Lower leg skin (tissue), 4 donors: ENCODE results near the gene SMC6. TPM values are rescaled to one million over a fixed set of nuclear protein-coding genes. Genes with fewer than 3 reads are reported as not detected.

Experiments
- DNase-seq, 2 donors: peaks; one replicate each; pipeline ENCODE4 v3.0.0-alpha.2; 2019; ENCODE audit warnings: low spot score in 2 of 2
- H3K4me3 ChIP-seq: fragments of 200-600 bp; sonication (generic); 2 replicates; pipeline ENCODE4 v1.5.1; 2017; ENCODE audit warnings: mild to moderate bottlenecking, low read depth; ENCODE audit not compliant: poor library complexity, severe bottlenecking
- POLR2A ChIP-seq, 2 donors: fragments of 450-650 bp; IDR thresholded peaks; one replicate each; pipeline ENCODE4 v1.6.1; 2016 to 2017; ENCODE audit warnings: antibody characterized with exemption in 2 of 2, mild to moderate bottlenecking in 1 of 2, moderate library complexity in 1 of 2
- WGBS, 2 donors: methylation state at CpG; one replicate each; pipeline ENCODE4 v1.1.5; 2018; 5-methylcytosine and 5-hydroxymethylcytosine counted together
- intact Hi-C: fragments of 100-400 bp; cut with DNase I; formaldehyde crosslinking; loops from one replicate; pipeline ENCODE4 v1.15.0; 2023; ENCODE audit warnings: low total_unique reads
- total RNA-seq, 4 donors: library from RNA; depleted of rRNA; stranded (reverse); fragments of >200 nt; gene quantifications; one replicate each; pipeline ENCODE4 v1.1.0, GENCODE V29; 2016
- TF ChIP-seq, protein P1 (sequence below), 3 donors: fragments of 450-650 bp; IDR thresholded peaks; one replicate each; pipeline ENCODE4 v1.5.1; 2016; ENCODE audit warnings: antibody characterized with exemption in 3 of 3, mild to moderate bottlenecking in 3 of 3, moderate library complexity in 2 of 3

Gene SMC6
- total RNA-seq, 4 donors from 2014 or later: 14.2 to 17.9 (median 15.4) TPM

DNA sequence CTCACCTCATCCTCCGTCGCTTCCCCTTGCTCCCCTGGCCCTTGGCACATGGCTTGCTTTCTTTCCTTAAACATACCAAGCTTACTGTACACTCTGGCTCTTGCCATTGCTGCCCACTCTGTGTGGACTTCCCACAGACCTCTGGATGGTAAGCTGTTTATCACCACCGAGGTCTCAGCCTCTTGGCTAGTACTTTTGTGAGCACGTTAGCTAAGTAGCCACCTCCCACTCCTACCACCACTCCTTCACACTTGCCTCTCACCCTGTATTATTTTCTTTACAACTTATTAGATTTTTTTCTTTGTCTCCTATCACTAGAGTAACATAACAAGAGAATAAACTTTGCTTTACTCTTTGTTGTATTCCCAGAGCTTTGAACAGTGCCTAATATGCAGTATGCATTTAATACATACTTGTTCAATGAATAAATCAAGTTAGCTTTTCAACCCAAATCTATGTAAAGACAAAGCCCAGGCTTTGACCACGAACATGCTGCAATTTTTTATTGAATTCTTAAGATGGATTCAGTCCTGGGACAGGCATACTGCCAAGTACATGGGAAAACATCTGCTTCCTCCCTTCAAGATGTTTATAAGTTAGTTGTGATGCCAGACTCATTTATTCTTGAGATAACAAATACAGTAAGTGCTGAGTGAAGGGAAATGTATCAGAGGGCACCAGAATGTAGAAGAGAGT, 37.7 kb upstream of the SMC6 start:
- DNase-seq: no peak
- 52 to 58% methylated on average over 5 of the region's 5 CpGs for WGBS, 2 donors

DNA sequence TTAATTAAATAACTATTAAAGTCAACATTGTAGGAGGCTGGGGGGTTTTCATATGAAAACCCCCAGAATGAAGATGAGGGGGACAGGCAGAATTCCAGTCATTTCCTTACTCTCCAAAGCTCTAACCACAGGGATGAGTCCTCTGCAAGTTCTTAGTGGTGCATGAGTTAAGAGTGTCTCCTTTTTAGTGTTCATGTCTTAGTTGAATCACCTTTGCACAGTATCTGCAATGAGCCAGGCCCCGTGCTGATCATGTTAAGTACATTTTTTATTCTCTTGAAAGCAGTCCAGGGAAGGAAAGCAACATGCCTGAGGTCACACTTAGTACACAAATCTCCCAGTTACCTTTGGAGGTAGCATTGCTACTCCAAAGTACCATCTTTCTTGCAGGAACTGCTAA, 36.9 kb upstream of the SMC6 start:
- no peak overlapping the region for H3K4me3 ChIP-seq
- TF ChIP-seq, protein P1, sequence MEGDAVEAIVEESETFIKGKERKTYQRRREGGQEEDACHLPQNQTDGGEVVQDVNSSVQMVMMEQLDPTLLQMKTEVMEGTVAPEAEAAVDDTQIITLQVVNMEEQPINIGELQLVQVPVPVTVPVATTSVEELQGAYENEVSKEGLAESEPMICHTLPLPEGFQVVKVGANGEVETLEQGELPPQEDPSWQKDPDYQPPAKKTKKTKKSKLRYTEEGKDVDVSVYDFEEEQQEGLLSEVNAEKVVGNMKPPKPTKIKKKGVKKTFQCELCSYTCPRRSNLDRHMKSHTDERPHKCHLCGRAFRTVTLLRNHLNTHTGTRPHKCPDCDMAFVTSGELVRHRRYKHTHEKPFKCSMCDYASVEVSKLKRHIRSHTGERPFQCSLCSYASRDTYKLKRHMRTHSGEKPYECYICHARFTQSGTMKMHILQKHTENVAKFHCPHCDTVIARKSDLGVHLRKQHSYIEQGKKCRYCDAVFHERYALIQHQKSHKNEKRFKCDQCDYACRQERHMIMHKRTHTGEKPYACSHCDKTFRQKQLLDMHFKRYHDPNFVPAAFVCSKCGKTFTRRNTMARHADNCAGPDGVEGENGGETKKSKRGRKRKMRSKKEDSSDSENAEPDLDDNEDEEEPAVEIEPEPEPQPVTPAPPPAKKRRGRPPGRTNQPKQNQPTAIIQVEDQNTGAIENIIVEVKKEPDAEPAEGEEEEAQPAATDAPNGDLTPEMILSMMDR (IDR thresholded peaks at IDR 0.05): no peak
- no peak for TF ChIP-seq POLR2A (IDR thresholded peaks at IDR 0.05)
- DNase-seq: no peak
- WGBS, 2 donors: 44 to 48% methylated on average over 1 of the region's 1 CpG
- intact Hi-C loops: no loop called here

More for the DNA sequence above, 37.7 kb upstream of the SMC6 start:
- TF ChIP-seq POLR2A (IDR thresholded peaks at IDR 0.05): no peak
- TF ChIP-seq, protein P1 (IDR thresholded peaks at IDR 0.05): no peak
- H3K4me3 ChIP-seq: no peak overlapping the region
- intact Hi-C loops: no loop called here

DNA sequence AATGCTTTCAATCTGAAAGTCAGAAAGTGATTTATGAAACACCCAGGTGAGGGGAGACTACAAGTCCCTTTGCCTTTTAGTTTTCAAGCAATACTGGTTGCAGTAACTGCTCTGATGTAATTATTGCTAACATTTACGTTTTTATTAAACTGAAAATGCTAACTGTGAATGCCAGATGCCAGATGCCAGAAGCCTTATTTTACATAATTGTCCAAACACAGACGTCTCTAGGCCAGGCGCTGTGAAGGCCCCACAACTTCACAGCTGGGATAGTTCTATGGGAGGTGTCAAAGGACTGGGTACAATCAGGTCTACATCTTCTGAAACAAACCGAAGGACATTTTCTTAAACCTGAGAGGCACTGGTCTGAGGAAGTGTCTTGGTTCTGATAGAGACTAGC, 35.2 kb upstream of the SMC6 start:
- DNase-seq: no peak
- no peak overlapping the region for H3K4me3 ChIP-seq
- intact Hi-C loops: no loop called here
- TF ChIP-seq, protein P1 (IDR thresholded peaks at IDR 0.05): no peak
- no peak for TF ChIP-seq POLR2A (IDR thresholded peaks at IDR 0.05)
- WGBS, 2 donors: 58 to 60% methylated on average over 4 of the region's 4 CpGs

DNA sequence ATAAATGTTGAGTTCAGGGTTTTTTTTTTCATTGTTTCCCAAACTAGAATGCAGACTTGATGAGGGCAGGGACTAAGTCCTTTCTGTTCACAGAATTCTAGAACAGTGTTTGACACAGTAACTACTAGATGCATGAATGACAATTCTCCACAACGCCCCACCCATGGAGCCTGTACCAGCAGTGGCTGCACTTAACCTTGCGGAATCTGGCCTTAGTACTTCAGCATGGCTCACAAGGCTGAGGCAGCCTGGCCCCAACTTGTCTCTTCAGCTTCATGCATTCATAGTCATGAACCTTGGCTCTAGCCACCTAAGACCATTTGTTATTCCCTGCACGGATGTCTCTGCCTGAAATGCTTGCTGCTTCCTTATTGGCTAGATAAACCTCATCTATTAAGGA, 33.1 kb upstream of the SMC6 start:
- no peak overlapping the region for H3K4me3 ChIP-seq
- intact Hi-C loops: no loop called here
- 75 to 78% methylated on average over 3 of the region's 3 CpGs for WGBS, 2 donors
- TF ChIP-seq, protein P1 (IDR thresholded peaks at IDR 0.05): no peak
- TF ChIP-seq POLR2A (IDR thresholded peaks at IDR 0.05): no peak
- DNase-seq: no peak

DNA sequence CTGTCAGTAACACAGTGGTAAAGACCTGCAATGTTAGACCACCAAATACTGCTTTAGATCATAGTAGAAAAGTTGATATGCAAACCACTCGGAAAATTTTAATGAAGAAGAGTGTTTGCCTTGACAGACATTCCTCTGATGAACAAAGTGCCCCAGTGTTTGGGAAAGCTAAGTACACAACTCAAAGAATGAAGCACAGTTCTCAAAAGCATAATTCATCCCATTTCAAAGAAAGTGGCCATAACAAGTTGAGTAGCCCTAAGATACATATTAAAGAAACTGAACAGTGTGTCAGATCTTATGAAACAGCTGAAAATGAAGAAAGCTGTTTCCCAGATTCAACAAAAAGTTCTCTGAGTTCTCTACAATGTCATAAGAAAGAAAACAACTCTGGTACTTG, 27.9 kb upstream of the SMC6 start:
- intact Hi-C loops: no loop called here
- WGBS, 2 donors: 84 to 94% methylated on average over 1 of the region's 1 CpG
- no peak for TF ChIP-seq POLR2A (IDR thresholded peaks at IDR 0.05)
- TF ChIP-seq, protein P1 (IDR thresholded peaks at IDR 0.05): no peak
- no peak for DNase-seq
- no peak overlapping the region for H3K4me3 ChIP-seq

DNA sequence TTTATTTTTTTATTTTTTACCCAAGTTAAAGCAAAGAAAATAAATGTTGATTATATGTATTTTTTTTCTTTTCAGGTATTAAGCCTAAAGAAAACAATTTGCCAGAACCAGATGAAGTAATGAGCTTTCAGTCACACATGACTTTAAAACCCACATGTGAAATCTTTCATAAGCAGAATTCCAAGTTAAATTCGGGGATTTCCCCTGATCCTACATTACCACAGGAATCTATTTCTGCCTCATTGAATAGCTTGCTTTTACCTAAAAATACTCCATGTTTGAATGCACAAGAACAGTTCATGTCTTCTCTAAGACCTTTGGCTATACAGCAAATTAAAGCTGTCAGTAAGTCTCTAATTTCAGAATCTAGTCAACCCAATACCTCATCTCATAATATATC, 26.9 kb upstream of the SMC6 start:
- no peak overlapping the region for H3K4me3 ChIP-seq
- DNase-seq: no peak
- intact Hi-C loops: no loop called here
- TF ChIP-seq POLR2A (IDR thresholded peaks at IDR 0.05): no peak
- TF ChIP-seq, protein P1 (IDR thresholded peaks at IDR 0.05): no peak
- WGBS, 2 donors: 75 to 85% methylated on average over 1 of the region's 1 CpG
